ENCODE results near the gene CD160.

Gene CD160

GRCh38 chr1:145692785-145693443, 26.4 kb upstream of the CD160 start:
- Histone ChIP-seq H3K27me3 (replicated peaks; ENCODE audit: control insufficient read depth, insufficient read depth, low read length, poor library complexity, severe bottlenecking) (no peaks in the 10 kb centered on the region), H3K4me1 (ENCODE audit: control insufficient read depth, insufficient read depth, low read length, poor library complexity, severe bottlenecking) (peaks cover 16% of the 10 kb centered on the region), H3K9me3 (ENCODE audit: control insufficient read depth, low read length) (no peaks in the 10 kb centered on the region), H3K36me3 (ENCODE audit: control insufficient read depth, insufficient read depth, low read length) (no peaks in the 10 kb centered on the region), H3K4me3 (ENCODE audit: insufficient read depth, low read depth, low read length, poor library complexity, severe bottlenecking) (no peak overlapping the region), H3K27ac (ENCODE audit: insufficient read depth, low read length, poor library complexity, severe bottlenecking) (no peak overlapping the region)
- no peak for DNase-seq

GRCh38 chr1:145695821-145696629, 23.3 kb upstream of the CD160 start:
- no peaks in the 10 kb centered on the region for H3K9me3 ChIP-seq (ENCODE audit: control insufficient read depth, low read length)
- H3K27ac ChIP-seq (ENCODE audit: insufficient read depth, low read length, poor library complexity, severe bottlenecking) = no peak overlapping the region
- H3K4me1 ChIP-seq (ENCODE audit: control insufficient read depth, insufficient read depth, low read length, poor library complexity, severe bottlenecking) = peaks cover under 1% of the 10 kb centered on the region
- H3K27me3 ChIP-seq (replicated peaks; ENCODE audit: control insufficient read depth, insufficient read depth, low read length, poor library complexity, severe bottlenecking) = no peaks in the 10 kb centered on the region
- no peak for DNase-seq
- H3K4me3 ChIP-seq (ENCODE audit: insufficient read depth, low read depth, low read length, poor library complexity, severe bottlenecking) = no peak overlapping the region
- no peaks in the 10 kb centered on the region for H3K36me3 ChIP-seq (ENCODE audit: control insufficient read depth, insufficient read depth, low read length)

GRCh38 chr1:145696630-145696960, 22.7 kb upstream of the CD160 start:
- no peak for DNase-seq
- Histone ChIP-seq H3K4me1 (ENCODE audit: control insufficient read depth, insufficient read depth, low read length, poor library complexity, severe bottlenecking) (no peaks in the 10 kb centered on the region), H3K4me3 (ENCODE audit: insufficient read depth, low read depth, low read length, poor library complexity, severe bottlenecking) (no peak overlapping the region), H3K27me3 (replicated peaks; ENCODE audit: control insufficient read depth, insufficient read depth, low read length, poor library complexity, severe bottlenecking) (no peaks in the 10 kb centered on the region), H3K36me3 (ENCODE audit: control insufficient read depth, insufficient read depth, low read length) (no peaks in the 10 kb centered on the region), H3K27ac (ENCODE audit: insufficient read depth, low read length, poor library complexity, severe bottlenecking) (no peak overlapping the region), H3K9me3 (ENCODE audit: control insufficient read depth, low read length) (no peaks in the 10 kb centered on the region)

GRCh38 chr1:145701306-145701862, 17.9 kb upstream of the CD160 start:
- no peaks in the 10 kb centered on the region for H3K36me3 ChIP-seq (ENCODE audit: control insufficient read depth, insufficient read depth, low read length)
- H3K4me3 ChIP-seq (ENCODE audit: insufficient read depth, low read depth, low read length, poor library complexity, severe bottlenecking) = no peak overlapping the region
- no peak for DNase-seq
- H3K4me1 ChIP-seq (ENCODE audit: control insufficient read depth, insufficient read depth, low read length, poor library complexity, severe bottlenecking) = no peaks in the 10 kb centered on the region
- H3K27me3 ChIP-seq (replicated peaks; ENCODE audit: control insufficient read depth, insufficient read depth, low read length, poor library complexity, severe bottlenecking) = no peaks in the 10 kb centered on the region
- no peak overlapping the region for H3K27ac ChIP-seq (ENCODE audit: insufficient read depth, low read length, poor library complexity, severe bottlenecking)
- no peaks in the 10 kb centered on the region for H3K9me3 ChIP-seq (ENCODE audit: control insufficient read depth, low read length)

- Histone ChIP-seq H3K27me3 (replicated peaks; ENCODE audit: control insufficient read depth, insufficient read depth, low read length, poor library complexity, severe bottlenecking) (no peaks in the 10 kb centered on the region), H3K9me3 (ENCODE audit: control insufficient read depth, low read length) (no peaks in the 10 kb centered on the region), H3K36me3 (ENCODE audit: control insufficient read depth, insufficient read depth, low read length) (no peaks in the 10 kb centered on the region), H3K4me1 (ENCODE audit: control insufficient read depth, insufficient read depth, low read length, poor library complexity, severe bottlenecking) (no peaks in the 10 kb centered on the region), H3K27ac (ENCODE audit: insufficient read depth, low read length, poor library complexity, severe bottlenecking) (no peak overlapping the region), H3K4me3 (ENCODE audit: insufficient read depth, low read depth, low read length, poor library complexity, severe bottlenecking) (no peak overlapping the region)
- DNase-seq = no peak
Measured at GRCh38 chr1:145702052-145702451, 17.2 kb upstream of the CD160 start.

- no peak for DNase-seq
- no peaks in the 10 kb centered on the region for H3K9me3 ChIP-seq (ENCODE audit: control insufficient read depth, low read length)
- H3K4me3 ChIP-seq (ENCODE audit: insufficient read depth, low read depth, low read length, poor library complexity, severe bottlenecking) = no peak overlapping the region
- H3K4me1 ChIP-seq (ENCODE audit: control insufficient read depth, insufficient read depth, low read length, poor library complexity, severe bottlenecking) = no peaks in the 10 kb centered on the region
- no peaks in the 10 kb centered on the region for H3K36me3 ChIP-seq (ENCODE audit: control insufficient read depth, insufficient read depth, low read length)
- no peaks in the 10 kb centered on the region for H3K27me3 ChIP-seq (replicated peaks; ENCODE audit: control insufficient read depth, insufficient read depth, low read length, poor library complexity, severe bottlenecking)
- no peak overlapping the region for H3K27ac ChIP-seq (ENCODE audit: insufficient read depth, low read length, poor library complexity, severe bottlenecking)
Measured at GRCh38 chr1:145702826-145703225, 16.5 kb upstream of the CD160 start.

GRCh38 chr1:145705622-145706021, 13.7 kb upstream of the CD160 start:
- no peak overlapping the region for H3K27ac ChIP-seq (ENCODE audit: insufficient read depth, low read length, poor library complexity, severe bottlenecking)
- H3K27me3 ChIP-seq (replicated peaks; ENCODE audit: control insufficient read depth, insufficient read depth, low read length, poor library complexity, severe bottlenecking) = no peaks in the 10 kb centered on the region
- no peaks in the 10 kb centered on the region for H3K36me3 ChIP-seq (ENCODE audit: control insufficient read depth, insufficient read depth, low read length)
- no peak overlapping the region for H3K4me3 ChIP-seq (ENCODE audit: insufficient read depth, low read depth, low read length, poor library complexity, severe bottlenecking)
- H3K4me1 ChIP-seq (ENCODE audit: control insufficient read depth, insufficient read depth, low read length, poor library complexity, severe bottlenecking) = no peaks in the 10 kb centered on the region
- H3K9me3 ChIP-seq (ENCODE audit: control insufficient read depth, low read length) = no peaks in the 10 kb centered on the region
- no peak for DNase-seq

GRCh38 chr1:145706086-145706664, 13.1 kb upstream of the CD160 start:
- Histone ChIP-seq H3K4me1 (ENCODE audit: control insufficient read depth, insufficient read depth, low read length, poor library complexity, severe bottlenecking) (no peaks in the 10 kb centered on the region), H3K27ac (ENCODE audit: insufficient read depth, low read length, poor library complexity, severe bottlenecking) (no peak overlapping the region), H3K27me3 (replicated peaks; ENCODE audit: control insufficient read depth, insufficient read depth, low read length, poor library complexity, severe bottlenecking) (no peaks in the 10 kb centered on the region), H3K9me3 (ENCODE audit: control insufficient read depth, low read length) (no peaks in the 10 kb centered on the region), H3K36me3 (ENCODE audit: control insufficient read depth, insufficient read depth, low read length) (no peaks in the 10 kb centered on the region), H3K4me3 (ENCODE audit: insufficient read depth, low read depth, low read length, poor library complexity, severe bottlenecking) (no peak overlapping the region)
- DNase-seq = no peak

- Histone ChIP-seq H3K4me3 (ENCODE audit: insufficient read depth, low read depth, low read length, poor library complexity, severe bottlenecking) (no peak within 1 kb of the TSS), H3K27me3 (replicated peaks; ENCODE audit: control insufficient read depth, insufficient read depth, low read length, poor library complexity, severe bottlenecking) (no peaks in the 10 kb centered on the region), H3K36me3 (ENCODE audit: control insufficient read depth, insufficient read depth, low read length) (no peaks in the 10 kb centered on the region), H3K9me3 (ENCODE audit: control insufficient read depth, low read length) (no peaks in the 10 kb centered on the region), H3K27ac (ENCODE audit: insufficient read depth, low read length, poor library complexity, severe bottlenecking) (no peak within 1 kb of the TSS), H3K4me1 (ENCODE audit: control insufficient read depth, insufficient read depth, low read length, poor library complexity, severe bottlenecking) (no peaks in the 10 kb centered on the region)
- no peak for DNase-seq
Measured at GRCh38 chr1:145707183-145707867, 12.0 kb upstream of the CD160 start, which contains the start of gene PDZK1. TSS of gene PDZK1 (minus strand) at chr1:145707368. CDS start at chr1:145688021, 19,347 bp downstream.
